IPS-20b (cell line): ENCODE data around the gene TMEM9B.
"Not testable (repeated sequence)": the region's sequence is repeated elsewhere in the genome, so short reads cannot be mapped to it uniquely, and the experiment has no call there.

Experiments used
- H3K27ac ChIP-seq: one replicate; pipeline ENCODE4 v1.5.1; 2013; ENCODE audit warnings: low read length
- H3K27me3 ChIP-seq: 2 replicates; pipeline ENCODE4 v1.6.1; 2013; ENCODE audit warnings: mild to moderate bottlenecking, low read length, inconsistent platforms; ENCODE audit not compliant: insufficient read depth
- H3K36me3 ChIP-seq: 2 replicates; pipeline ENCODE4 v1.6.1; 2013; ENCODE audit warnings: low read depth, mild to moderate bottlenecking, inconsistent platforms, low read length, moderate library complexity; ENCODE audit not compliant: insufficient read depth
- H3K4me1 ChIP-seq: 2 replicates; pipeline ENCODE4 v1.6.1; 2013; ENCODE audit warnings: mild to moderate bottlenecking, control low read depth, inconsistent platforms, low read length, moderate library complexity; ENCODE audit not compliant: insufficient read depth
- H3K4me3 ChIP-seq: 2 replicates; pipeline ENCODE4 v1.5.1; 2013; ENCODE audit warnings: mild to moderate bottlenecking, low read length, inconsistent platforms
- H3K9ac ChIP-seq: 2 replicates; pipeline ENCODE4 v1.6.1; 2013; ENCODE audit warnings: low read depth, mild to moderate bottlenecking, inconsistent platforms, low read length, moderate library complexity
- H3K9me3 ChIP-seq: 2 replicates; pipeline ENCODE4 v1.6.1; 2013; ENCODE audit warnings: mild to moderate bottlenecking, low read depth, low read length, inconsistent platforms; ENCODE audit not compliant: insufficient read depth

Gene TMEM9B

DNA sequence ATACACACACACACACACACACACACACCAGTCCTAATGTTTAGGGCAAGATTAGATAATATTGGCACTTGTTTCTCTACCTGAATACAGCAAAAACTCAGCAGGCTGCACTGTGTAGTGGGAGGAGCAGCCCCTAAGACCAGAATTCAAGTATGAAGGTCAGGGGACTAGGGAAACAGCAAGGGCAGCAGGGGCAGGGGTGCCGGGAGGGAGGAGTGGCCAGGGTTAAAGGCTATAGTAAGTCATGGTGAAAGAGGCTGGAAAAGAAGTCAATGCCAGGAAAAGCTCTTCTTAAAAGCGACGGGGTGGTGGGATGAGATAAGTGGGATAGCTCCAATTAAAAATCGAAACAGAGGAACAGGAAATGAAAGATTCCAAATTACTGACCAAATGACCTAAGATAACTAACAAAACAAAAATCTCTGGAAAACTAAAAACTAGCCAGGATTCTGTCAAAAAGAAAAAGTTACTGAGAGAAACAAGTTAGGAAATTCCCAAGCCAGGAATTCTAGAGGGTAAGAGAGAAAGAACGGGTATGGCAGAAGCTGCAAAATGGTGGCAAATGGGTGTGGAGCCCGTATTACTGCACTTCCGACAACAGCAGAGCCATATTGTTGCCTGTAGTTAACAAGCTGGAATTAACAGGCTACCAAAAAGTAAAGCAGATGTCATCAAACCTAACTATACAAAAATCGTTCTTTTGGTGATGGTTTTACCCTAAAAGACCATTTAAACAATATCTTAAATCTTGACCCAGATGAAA is 22.7 kb downstream of the TMEM9B start:
- Histone ChIP-seq H3K27ac (no peak overlapping the region), H3K9me3 (no peaks in the 10 kb centered on the region), H3K27me3 (no peaks in the 10 kb centered on the region), H3K36me3 (no peaks in the 10 kb centered on the region), H3K9ac (no peak overlapping the region), H3K4me1 (no peaks in the 10 kb centered on the region), H3K4me3 (no peak overlapping the region)

DNA sequence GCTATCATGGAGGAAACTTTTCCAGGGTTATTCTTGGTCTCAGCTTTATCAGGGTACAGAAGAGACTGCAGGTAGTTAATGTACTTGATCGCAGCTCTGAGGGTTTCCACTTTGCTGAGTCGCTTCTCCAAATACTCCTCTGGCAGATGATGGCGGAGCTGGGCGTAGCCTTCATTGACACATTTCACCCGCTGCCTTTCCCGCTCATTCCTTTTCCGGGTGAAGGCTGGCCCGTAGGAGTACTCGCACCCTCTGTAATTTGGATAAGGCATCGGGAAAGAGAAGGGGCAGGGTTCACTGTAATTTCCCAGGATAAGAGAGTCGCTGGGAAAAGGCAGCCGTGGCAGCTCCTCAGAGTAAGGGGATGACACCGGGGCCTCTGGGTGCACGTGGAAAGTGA is 26.6 kb downstream of the TMEM9B start:
- Histone ChIP-seq H3K36me3 (no peaks in the 10 kb centered on the region), H3K27me3 (no peaks in the 10 kb centered on the region), H3K9ac (no peak overlapping the region), H3K4me3 (no peak overlapping the region), H3K9me3 (no peaks in the 10 kb centered on the region), H3K27ac (no peak overlapping the region), H3K4me1 (peaks cover 5% of the 10 kb centered on the region)

GRCh38 chr11:8937159-8937558 is 27.1 kb downstream of the TMEM9B start:
- H3K4me3 ChIP-seq, result no peak overlapping the region
- H3K36me3 ChIP-seq, result no peaks in the 10 kb centered on the region
- H3K27ac ChIP-seq, result no peak overlapping the region
- H3K9ac ChIP-seq, result no peak overlapping the region
- H3K4me1 ChIP-seq, result peaks cover 9% of the 10 kb centered on the region
- no peaks in the 10 kb centered on the region for H3K27me3 ChIP-seq
- no peaks in the 10 kb centered on the region for H3K9me3 ChIP-seq

DNA sequence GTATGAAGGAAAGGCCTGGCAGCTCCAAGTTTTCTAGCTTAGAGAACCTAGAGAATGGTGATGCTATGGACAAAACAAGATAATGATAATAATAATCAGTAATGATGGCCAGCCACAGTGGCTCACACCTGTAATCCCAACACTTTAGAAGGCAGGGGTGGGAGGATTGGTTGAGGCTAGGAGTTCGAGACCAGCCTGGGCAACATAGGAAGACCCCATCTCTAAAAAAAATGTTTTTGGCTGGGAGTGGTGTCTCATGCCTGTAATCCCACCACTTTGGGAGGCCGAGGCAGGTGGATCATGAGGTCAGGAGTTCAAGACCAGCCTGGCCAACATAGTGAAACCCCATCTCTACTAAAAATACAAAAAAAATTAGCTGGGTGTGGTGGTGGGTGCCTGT is 28.5 kb downstream of the TMEM9B start:
- H3K9me3 ChIP-seq, H3K27ac ChIP-seq, H3K4me1 ChIP-seq, H3K4me3 ChIP-seq, H3K9ac ChIP-seq, H3K36me3 ChIP-seq, H3K27me3 ChIP-seq: not testable (repeated sequence)

DNA sequence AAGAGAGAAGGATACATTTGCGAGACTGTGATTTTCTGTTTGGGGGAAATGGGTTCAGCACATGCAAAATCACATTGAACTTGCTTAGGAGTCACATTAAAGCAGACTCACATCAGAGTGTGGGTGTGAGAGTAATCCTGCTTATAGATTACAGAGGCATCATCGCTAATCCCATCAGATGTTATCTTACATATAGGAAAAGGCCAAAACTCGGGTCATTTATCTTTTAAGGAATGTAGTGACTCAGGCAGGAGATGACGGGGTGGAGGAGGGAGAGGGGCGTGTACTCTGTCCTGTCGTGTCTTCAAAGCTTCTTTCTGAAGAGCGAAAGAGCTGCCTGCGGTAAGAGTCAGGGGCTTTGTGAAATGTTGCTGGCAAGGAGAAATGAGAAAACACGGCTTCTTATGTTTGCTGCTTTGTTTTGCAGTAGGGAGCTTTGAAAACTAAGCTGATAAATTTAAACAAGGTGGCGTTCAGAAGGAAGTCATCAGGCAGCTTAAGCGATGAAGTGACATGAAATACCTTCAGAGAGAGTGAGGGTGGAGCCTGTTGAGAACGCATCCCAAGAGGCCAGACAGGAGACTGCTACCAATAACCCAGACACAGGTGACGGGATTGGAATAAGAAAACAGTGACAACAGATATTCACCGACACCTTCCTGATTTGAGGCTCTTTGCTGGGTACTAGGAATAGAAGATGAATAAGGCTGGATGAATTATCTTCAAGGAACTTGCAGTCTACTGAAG is 29.3 kb downstream of the TMEM9B start:
- no peak overlapping the region for H3K4me3 ChIP-seq
- peaks cover 9% of the 10 kb centered on the region for H3K4me1 ChIP-seq
- H3K9me3 ChIP-seq, result no peaks in the 10 kb centered on the region
- H3K27me3 ChIP-seq, result no peaks in the 10 kb centered on the region
- H3K27ac ChIP-seq, result no peak overlapping the region
- H3K9ac ChIP-seq, result no peak overlapping the region
- no peaks in the 10 kb centered on the region for H3K36me3 ChIP-seq

GRCh38 chr11:8933931-8934330 is 30.3 kb downstream of the TMEM9B start:
- H3K4me3 ChIP-seq, result no peak overlapping the region
- H3K27me3 ChIP-seq, result no peaks in the 10 kb centered on the region
- H3K9ac ChIP-seq, result no peak overlapping the region
- peaks cover 9% of the 10 kb centered on the region for H3K4me1 ChIP-seq
- no peaks in the 10 kb centered on the region for H3K36me3 ChIP-seq
- no peak overlapping the region for H3K27ac ChIP-seq
- no peaks in the 10 kb centered on the region for H3K9me3 ChIP-seq

- Histone ChIP-seq H3K36me3 (no peaks in the 10 kb centered on the region), H3K9ac (no peak within 1 kb of the TSS), H3K27me3 (no peaks in the 10 kb centered on the region), H3K9me3 (no peaks in the 10 kb centered on the region), H3K27ac (no peak within 1 kb of the TSS), H3K4me1 (peaks cover 9% of the 10 kb centered on the region), H3K4me3 (no peak within 1 kb of the TSS)
These were observed 31.6 kb downstream of the TMEM9B start, which contains the start of gene C11orf16 for GRCh38 chr11:8932564-8933180. C11orf16 (minus strand) TSS chr11:8932947; CDS start chr11:8932308, 639 bp downstream.

GRCh38 chr11:8930456-8931175 is 33.6 kb downstream of the TMEM9B start:
- no peaks in the 10 kb centered on the region for H3K36me3 ChIP-seq
- no peak overlapping the region for H3K4me3 ChIP-seq
- H3K9me3 ChIP-seq, result no peaks in the 10 kb centered on the region
- H3K9ac ChIP-seq, result no peak overlapping the region
- no peaks in the 10 kb centered on the region for H3K27me3 ChIP-seq
- H3K27ac ChIP-seq, result no peak overlapping the region
- peaks cover 9% of the 10 kb centered on the region for H3K4me1 ChIP-seq

GRCh38 chr11:8928981-8929615 is 35.1 kb downstream of the TMEM9B start:
- H3K4me3 ChIP-seq, result no peak overlapping the region
- H3K27ac ChIP-seq, result no peak overlapping the region
- H3K36me3 ChIP-seq, result no peaks in the 10 kb centered on the region
- H3K27me3 ChIP-seq, result no peaks in the 10 kb centered on the region
- H3K9me3 ChIP-seq, result no peaks in the 10 kb centered on the region
- H3K9ac ChIP-seq, result no peak overlapping the region
- H3K4me1 ChIP-seq, result peaks cover 9% of the 10 kb centered on the region

GRCh38 chr11:8928205-8928604 is 36.0 kb downstream of the TMEM9B start:
- H3K27ac ChIP-seq, result no peak overlapping the region
- H3K4me3 ChIP-seq, result no peak overlapping the region
- peaks cover 3% of the 10 kb centered on the region; the same call in 1 of the 2 replicates for H3K36me3 ChIP-seq

DNA sequence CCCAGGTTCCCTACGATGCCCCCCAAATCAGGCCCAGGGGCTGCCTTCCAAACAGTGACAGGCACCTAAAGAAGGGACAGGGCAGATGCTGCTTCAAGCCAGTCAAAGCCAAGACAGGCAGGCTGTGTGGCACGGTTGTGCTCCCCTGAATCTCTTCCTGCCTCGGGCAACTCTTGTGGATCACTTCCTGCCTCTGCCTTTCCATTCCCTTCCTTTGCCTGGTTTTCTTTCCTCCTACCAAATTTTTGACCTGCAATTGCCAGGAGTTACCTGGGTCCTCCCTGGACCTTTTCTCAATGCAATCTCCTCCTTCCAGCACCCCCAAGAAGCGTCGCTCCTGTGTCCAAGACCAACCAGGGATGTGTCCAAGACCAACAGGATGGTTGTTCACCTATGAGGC is 37.0 kb downstream of the TMEM9B start:
- H3K27me3 ChIP-seq, result no peaks in the 10 kb centered on the region
- no peak overlapping the region for H3K27ac ChIP-seq
- no peaks in the 10 kb centered on the region for H3K9me3 ChIP-seq
- no peak overlapping the region for H3K9ac ChIP-seq
- peaks cover 13% of the 10 kb centered on the region for H3K36me3 ChIP-seq
- H3K4me3 ChIP-seq, result no peak overlapping the region
- no peaks in the 10 kb centered on the region for H3K4me1 ChIP-seq

More at GRCh38 chr11:8928205-8928604, 36.0 kb downstream of the TMEM9B start:
- peaks cover 7% of the 10 kb centered on the region for H3K4me1 ChIP-seq
- H3K27me3 ChIP-seq, result no peaks in the 10 kb centered on the region
- no peak overlapping the region for H3K9ac ChIP-seq
- no peaks in the 10 kb centered on the region for H3K9me3 ChIP-seq
